Stimulated activated CD4-positive, alpha-beta T cell treated with anti-CD3 and anti-CD28 coated beads, Interleukin-1b, Interleukin-23, amount 100 ng/mL, for 4 hours (primary cell): ENCODE measurements around the gene FEV.
A peak's percentile ranks its signal among the peaks of the same experiment; 100 is the strongest.

Source experiments
- DNase-seq, 2 donors: peaks; one replicate each; pipeline ENCODE4 v3.0.0-alpha.2; 2020; ENCODE audit warnings: low read depth in 2 of 2

The FEV gene

GRCh38 chr2:218985021-218985324 is at the start of gene FEV:
Gene FEV, minus strand, starts transcription at chr2:218985184. Its CDS starts 109 bp downstream, at chr2:218985075.
- no peak for DNase-seq

DNA sequence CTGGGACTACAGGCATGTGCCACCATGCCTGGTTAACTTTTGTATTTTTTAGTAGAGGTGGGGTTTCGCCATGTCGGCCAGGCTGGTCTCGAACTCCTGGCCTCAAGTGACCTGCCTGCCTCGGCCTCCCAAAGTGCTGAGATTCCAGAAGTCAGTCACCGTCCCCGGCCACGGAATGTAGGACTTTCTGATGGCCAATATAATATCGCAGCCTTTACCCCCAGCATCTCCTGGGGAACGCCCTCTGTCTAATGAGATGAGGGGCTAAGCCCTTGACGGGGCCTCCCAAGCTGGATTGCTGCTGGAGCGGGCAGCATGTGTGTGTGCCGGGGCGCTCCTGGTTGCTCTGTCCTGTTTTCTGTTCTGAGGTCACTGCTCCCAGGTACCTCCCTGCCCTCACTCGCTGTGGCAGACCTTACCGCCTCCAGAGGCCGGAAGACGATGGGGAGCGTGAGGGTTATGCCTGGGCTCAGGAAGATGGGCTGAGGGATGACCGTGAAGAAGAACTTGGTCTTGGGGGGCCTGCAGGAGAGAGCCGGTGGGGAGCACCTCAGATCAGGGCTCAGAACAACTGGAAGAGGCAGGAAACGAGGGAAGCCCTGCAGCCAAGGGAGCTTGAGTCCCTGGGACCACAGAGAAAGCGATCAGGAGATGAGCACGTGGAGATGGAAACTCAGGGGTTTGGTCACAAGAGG is 47.2 kb upstream of the FEV start:
- DNase-seq: no peak

DNA sequence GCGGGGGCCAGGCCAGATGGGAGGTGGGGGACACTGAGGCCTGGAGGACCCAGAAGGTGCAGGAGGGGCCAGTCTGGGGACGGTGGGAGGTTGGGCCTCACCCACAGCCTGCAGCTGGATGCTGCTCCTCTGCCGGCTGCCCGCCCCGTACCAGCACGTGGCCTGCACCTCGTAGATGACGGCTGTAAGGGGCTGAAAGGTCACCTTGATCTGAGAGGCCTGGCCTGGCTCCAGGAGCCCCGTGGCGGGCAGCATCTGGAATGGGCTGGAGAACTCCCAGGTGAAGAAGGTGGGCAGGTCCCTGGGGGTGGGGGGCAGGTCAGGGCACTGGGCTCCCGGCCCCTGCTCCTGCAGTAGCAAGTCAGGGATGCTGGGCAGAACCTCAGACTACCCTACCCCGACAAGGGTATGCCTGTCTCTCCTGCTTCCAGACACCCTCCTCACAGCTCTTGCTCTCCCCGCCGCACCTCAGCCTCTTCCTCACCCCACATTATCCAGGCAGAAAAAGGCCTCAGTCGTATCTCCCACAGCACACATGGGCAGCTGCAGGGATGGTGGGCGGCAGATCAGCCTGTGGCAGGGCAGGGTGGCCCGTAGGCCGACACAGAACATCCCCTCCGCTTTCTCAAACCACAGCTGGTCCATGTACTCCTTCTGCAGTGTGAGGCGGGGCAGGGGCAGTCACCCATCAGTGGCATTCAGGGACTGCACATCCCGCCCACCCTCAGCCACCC is 46.2 kb upstream of the FEV start:
- DNase-seq: no peak

DNA sequence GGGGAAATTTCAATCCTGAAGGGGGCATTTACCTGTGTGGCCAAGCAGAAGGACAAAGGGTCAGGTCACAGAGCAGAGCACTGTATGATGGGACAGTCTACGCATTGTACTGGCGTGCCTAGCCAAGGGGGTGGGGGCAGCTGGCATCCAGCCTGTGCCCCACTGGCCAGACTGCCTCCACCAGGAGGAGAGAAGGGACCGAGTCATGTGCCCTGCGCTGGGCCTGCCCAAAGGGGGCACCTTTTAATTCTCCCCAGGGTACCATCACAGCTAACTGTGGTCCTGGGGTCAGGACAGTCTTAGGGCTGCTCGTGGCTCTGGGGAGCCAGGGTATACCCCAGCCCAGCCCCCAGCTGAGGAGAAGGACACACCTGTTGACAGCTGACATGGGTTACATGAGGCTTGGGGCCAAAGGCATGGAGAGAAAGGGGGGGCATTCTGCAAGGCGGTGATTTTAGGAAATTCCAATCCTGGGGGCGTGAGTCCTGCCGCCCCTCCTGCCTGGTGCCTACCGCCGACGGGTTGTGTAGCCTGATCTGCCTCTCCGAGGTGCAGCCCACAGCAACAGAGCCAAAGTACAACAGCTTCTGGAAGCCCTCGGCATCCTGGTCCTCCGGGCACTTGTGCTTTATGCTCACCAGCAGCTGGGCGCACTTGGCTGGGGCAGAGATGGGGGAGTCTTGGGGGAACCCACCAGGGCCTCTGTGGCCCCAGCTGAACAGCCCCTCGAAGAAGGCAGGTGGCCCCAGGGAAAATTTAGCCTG is 45.4 kb upstream of the FEV start:
- DNase-seq: no peak

- DNase-seq: peak; percentile 65 to 70
These were observed 44.8 kb upstream of the FEV start for GRCh38 chr2:219029829-219030165.

DNA sequence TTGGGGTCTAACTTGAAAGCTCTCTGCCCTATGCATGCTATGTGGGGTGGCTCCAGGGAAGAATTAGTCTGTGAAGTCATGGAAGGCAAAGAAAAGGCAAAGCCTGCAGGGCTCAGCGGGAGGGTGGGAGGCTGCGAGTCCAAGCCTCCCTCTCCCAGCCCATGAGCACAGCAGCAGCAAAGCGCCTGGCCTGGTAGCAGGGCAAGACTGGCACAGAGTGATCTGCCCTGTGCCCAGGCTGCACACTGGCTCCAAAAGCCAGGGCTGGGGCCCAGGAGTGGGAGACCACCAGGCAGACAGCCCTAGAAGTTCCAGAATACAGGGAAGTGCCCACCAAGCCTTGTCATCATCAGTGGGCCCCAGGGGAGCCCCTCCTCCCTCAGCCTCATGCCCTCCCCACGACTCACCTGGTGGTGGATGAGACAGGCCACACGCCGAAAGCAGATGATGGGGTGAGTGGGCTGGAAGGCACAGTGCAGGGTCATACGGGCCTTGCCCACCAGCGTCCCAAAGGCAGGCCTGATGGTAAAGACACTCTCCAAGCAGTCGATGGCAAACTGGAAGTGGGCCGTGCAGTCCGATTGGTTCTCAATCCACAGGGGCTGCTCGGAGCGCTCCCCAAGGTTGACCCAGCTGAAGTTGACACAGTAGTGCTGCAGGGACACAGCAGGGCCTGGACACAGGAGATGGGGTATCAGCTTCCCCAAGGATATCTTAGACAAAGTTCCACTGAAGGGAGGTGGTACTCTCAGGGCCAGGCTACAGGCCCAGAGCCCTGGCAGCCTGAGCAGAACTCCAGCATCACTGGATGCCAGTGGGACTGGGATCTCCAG is 44.2 kb upstream of the FEV start:
- DNase-seq: no peak

DNA sequence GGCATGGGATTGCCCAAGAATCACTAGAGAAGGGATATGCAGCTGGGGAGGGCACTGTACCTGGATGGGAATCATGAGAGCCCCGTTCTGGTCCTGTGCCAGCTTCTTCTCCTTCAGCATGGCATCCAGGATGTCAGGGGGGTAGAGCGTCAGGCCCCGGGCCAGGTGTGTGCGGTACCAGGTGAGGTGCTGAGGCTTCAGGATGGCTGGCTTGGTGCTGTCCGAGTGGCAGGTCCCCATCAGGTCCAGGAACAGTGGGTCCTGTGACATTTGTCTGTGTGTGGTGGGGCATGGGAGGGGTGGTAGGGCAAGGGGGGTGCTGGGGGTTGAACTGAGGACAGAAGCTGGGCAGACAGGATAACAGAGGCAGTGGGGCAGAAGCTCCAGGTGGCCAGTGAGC is 43.2 kb upstream of the FEV start:
- no peak for DNase-seq

DNA sequence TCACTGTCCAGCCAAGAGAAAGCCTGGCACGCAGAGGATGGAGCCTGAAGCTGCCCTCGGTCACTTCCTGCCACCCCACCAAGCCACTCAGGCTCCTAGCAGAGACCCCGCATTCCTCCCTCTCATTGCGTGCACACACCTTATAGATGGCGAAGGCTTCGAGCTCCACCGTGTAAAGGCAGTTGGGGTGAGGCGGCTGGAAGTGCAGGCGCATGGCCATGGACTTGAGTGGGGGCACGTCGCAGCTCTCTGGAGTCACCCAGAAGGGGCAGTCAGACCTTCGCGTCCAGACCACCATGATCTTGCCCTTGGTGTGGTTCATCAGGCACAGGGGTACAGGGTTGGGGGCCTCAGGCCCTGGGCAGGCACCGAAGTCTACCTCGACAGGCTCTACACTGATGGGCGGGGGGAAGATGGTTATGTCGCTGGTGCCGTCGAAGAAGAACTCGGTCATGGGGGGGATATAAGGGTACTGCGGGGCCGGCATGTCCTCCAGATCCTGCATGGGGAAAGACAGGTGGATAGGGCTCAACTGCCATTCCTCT is 42.6 kb upstream of the FEV start:
- DNase-seq: no peak

- no peak for DNase-seq
These were observed 42.0 kb upstream of the FEV start for GRCh38 chr2:219026946-219027345.

DNA sequence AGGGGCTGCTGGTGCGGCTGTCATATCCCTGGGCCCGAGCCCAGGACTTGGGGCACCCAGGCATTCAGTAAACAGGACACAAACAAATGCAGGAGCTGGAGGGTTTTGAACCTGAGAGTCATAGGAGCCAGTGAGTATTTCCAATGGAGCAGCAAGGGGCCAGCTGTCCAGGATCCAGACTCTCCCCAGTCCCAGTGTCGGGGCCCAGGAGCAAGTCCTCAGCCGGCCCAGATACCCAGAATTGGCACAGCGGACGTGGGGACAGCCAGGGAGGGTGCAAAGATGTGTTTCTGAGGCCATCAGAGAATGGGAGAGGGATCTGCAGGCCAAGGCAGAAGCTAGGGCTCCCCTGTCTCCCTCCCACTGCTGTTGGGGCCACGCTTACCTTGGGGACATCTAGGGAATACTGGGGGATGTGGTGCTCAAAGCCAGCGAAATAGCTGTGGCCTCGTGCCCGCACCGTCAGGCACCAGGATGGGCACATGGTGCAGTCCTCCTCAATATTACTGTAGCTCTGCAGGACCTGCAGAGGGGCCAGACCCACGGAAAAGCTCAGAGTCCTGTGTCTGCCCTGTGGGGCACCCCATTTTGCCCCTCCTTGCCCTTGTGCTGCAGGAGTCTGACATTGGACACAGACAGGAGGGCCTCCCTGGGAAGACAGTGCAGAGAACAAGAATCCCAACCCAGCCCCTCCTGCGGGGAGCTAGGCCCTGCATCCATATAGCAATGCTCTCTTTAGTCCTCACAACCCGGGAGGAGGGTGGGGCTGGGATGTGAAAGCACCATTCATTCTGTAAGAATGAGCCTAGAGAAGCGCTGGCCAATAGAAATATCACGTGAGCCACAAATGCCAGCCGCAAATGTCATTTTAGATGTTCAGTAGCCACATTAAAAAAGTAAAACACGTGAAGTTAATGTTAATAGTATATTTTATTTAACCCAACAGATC is 40.9 kb upstream of the FEV start:
- no peak for DNase-seq

DNA sequence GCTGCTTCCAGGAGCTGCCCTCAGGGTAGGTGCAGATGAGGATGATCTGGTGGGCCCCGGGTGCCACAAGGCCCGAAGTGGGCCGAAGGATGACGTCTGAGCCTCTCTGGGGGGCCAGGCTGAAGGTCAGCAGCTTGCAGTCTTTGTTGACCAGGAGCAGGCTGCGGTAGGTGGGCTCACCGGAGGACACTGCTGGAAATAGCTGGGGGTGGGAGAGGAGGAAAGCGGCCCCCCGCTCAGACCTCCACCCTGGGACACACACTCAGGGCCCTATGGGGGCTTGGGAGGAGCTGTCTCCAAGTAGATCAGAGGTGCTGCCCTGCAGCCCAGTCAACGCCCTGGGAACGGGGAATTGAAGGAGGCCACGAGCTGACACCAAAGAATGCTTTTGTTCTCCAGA is 39.1 kb upstream of the FEV start:
- DNase-seq: no peak

DNA sequence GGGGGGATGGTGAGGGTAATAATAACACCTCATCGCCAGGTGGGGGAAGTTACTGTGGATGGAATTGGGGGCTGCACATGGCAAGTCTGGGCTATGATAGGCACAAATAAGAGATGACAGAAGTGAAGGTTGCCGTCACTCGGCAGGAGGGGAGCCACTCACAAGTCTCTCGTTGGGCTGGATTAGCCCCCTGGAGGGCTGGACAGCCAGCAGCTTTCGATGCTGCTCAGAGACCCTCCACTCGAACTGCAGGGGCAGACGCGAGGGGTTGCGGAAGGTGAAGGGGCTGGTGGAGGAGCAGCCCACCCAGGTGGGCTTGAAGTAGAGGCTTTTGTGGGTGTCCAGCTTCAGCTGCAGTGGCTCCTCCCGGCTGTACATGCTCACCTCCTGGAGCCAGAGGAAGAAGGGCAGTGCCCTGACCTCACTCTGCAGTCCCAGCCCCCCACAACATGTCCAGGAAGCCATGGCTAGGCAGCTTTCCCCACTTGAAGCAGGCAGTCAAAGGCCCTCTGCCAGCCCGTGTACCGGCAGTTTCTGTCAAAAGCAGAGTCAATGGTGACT is 38.1 kb upstream of the FEV start:
- DNase-seq: no peak

GRCh38 chr2:219022616-219023015 is 37.6 kb upstream of the FEV start:
- DNase-seq: no peak

DNA sequence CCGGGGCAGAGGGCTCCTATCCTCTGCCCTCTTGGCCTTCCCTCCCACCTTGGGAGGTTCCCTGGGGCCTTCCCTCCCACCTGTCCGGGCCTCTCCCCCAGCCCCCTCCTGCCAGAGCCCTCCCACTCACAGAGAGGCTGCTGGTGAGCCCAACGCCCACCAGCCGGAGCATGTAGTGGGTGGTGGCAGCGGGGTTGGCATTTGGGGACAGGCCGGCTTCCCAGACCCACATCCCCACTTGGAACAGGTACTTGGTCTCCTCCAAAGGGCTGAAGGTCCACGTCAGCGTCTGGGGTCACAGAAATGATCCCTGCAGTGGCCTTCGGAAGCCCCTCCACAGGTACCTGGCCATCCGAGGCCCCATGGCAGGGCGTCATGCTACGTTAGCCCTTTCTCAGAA is 37.1 kb upstream of the FEV start:
- DNase-seq: no peak

DNA sequence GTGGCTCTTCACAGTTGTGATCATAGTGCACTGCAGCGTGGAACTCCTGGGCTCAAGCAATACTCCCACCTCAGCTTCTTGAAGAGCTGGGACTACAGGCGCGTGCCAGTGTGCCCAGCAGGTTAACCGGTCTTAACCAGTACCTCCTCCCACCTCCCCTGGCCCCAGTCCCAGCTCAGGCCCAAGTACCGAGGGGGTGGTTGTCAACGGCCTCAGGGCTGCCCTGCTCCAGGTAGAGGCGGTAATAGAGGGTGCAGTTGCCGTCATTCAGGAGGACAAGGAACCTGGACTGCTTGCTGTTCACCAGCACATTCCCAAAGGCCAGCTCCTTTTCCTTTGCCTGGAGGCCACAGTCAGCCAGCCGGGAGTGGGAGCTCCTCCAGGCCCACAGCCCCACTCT is 36.6 kb upstream of the FEV start:
- DNase-seq: no peak

DNA sequence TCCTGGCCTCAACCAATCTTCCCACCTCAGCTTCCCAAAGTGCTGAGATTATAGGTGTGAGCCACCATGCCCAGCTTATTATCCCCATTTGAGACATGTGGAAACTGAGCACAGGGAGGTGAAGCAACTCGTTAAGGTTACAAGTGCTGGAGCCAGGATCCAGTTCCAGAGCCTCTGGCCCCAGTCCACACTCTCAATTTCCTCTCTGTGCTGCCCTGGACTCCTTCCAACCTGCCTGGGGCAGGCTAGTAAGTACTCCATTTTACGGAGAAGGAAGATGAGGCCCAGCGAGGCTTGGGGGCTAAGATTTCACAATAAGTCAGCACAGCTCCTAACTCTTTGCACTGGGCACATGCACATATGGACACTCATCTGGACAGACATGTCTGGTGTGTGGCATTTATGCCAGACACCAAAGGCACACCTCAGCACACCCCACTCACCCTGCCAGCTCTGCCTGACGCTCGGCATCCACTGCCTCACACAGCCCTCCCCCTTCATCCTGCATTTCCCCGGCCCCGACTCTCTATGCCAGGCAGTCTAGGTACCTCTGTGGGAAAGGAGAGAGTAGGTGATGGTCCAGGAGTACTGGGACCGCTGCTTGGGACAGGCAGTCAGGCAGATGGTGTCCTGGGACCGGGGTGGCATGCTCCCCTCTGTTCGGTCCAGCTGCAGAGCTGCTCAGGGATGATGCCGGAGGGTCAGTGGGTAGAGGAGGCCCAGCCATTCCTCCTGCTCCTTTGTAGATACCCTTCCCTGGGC is 35.8 kb upstream of the FEV start:
- no peak for DNase-seq

- DNase-seq: no peak
These were observed 34.5 kb upstream of the FEV start for GRCh38 chr2:219019436-219019835.

DNA sequence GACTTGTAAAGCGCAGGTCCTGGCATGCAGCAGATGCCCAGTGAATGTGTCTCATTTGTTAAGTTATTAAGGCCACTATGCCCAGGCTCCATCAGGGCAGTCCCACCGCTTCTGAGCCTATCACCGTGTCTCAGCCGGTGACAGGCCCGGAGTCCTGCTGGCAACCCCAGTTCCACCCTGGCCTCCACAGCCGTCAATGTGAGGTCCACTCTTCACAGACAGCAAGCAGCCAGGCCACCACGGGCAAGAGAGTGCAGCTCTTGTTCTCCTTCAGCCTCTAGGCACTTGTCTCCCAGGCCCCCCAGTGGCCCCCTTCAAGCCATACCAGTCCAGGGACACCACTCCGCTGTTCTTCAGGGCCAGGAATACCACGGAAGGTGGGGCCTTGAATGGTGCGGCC is 33.7 kb upstream of the FEV start:
- DNase-seq: no peak

DNA sequence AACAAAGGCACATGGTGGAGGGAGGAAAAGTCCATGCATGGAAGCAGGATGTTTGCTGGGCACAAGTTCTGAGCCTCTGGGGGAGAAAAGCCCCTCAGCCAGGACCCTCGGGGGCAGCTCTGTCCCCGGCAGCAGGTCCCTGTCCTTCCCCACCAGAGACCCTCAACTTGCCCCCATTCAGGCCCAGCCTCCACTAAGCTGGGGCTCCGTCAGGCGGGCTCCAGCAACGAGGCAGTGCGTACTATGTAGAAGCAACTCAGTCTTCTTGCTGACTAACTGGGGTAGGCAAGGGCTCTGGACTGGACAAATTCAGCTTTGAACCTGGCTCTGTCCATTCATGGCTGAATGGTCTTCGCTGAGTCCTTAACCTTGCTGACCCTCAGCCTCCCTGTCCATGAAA is 33.3 kb upstream of the FEV start:
- DNase-seq: no peak
